NCI-H446 (cell line): Measurements from ENCODE around the gene USP47.
A peak's percentile ranks its signal among the peaks of the same experiment; 100 is the strongest.

ENCODE experiments used
- DNase-seq, 2 experiments: peaks; one replicate each; lab custom pipeline; 2025; lab: John Stamatoyannopoulos, UW

Gene USP47

DNA sequence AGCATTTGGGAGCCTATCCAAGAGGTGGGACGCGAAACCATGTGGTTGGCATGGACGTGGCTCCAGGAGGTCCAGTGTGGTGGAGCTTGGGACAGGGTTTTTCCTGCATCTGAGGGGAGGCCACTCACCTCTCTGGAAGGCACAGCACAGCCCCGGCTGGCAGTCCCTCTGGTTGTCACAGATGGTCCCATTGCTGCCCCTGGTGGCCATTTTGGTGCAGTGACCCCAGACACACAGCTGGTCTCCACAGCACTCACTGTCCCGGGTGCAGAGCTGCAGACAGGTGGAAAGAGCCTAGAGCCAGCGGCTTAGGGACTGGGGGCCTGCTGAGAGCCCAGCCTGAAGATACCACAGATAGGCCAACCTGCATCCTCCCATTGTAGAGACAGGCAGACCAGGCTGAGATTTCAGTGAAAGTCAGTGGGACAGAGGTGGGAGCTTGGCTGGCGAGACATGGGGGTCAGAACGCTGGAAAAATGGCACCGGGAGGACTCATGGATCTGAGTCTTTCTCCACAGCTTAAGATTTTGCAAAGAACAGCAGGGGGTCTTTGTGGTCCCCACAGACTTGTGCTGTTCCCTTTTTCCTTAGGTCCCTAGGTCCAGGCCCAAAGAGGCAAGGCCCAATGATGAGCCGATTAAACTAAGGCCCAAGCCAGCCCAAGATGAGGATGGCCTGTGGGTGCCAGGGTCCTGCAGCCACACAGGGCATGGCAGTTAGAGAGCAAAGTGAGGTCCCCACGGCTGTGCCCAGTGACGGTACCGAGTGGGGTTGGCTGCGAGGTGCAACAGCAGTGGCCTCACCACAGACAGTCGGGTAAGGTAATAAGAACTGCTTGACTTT is 125.3 kb downstream of the USP47 start:
- DNase-seq, result peak; percentile 27 to 77

GRCh38 chr11:11967669-11968510 is 126.1 kb downstream of the USP47 start:
- peak in 1 of 2 experiments; percentile 53 for DNase-seq

- DNase-seq, result peak; percentile 58 to 84
These were observed 126.9 kb downstream of the USP47 start for GRCh38 chr11:11968511-11969280.

GRCh38 chr11:11969380-11970215 is 127.8 kb downstream of the USP47 start:
- DNase-seq, result no peak

DNA sequence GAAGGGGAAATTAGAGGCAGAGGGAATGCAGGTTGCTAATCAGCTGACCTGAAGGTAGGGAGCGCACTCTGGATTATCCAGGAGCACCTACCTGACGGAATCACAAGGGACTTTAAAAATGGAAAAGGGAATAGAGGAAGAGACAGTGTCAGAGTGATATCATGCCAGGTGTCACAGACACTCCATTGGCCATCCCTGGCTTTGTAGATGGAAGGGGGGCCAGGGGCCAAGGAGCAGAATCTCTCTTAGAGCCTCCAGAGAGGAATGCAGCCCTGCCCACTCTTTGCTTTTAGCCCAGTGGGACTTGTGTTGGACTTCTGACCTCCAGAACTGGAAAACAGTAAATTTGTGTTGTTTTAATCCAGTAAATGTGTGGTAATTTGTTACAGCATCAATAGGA is 128.8 kb downstream of the USP47 start:
- no peak for DNase-seq

- DNase-seq, result peak; percentile 38 to 59
These were observed 130.3 kb downstream of the USP47 start for GRCh38 chr11:11971906-11972547.

DNA sequence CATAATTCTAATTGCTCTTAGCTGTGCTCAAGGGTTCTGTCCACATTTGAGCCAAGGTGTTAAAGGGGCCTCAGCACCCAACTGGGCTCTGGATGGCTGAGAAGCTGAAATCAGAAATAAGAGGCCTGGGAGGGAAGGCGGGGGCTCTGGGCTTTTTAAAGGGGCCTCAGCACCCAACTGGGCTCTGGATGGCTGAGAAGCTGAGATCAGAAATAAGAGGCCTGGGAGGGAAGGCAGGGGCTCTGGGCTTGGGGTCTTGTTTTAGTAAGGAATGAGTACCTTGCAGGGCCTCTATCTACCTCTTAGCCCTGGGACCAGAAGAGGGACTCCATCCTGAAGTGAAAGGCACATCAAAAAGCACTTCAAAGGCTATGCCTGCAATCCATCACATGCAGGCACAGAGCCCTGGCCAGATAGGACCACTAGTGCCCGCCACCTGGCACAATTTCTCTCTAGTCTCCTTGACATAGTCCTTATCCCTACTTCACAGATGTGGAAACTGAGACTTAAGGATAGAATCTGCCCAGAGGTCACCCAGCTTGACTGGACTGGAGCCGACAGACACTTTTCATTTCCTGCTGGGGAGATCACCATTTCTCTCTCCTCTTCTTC is 131.1 kb downstream of the USP47 start:
- no peak for DNase-seq

DNA sequence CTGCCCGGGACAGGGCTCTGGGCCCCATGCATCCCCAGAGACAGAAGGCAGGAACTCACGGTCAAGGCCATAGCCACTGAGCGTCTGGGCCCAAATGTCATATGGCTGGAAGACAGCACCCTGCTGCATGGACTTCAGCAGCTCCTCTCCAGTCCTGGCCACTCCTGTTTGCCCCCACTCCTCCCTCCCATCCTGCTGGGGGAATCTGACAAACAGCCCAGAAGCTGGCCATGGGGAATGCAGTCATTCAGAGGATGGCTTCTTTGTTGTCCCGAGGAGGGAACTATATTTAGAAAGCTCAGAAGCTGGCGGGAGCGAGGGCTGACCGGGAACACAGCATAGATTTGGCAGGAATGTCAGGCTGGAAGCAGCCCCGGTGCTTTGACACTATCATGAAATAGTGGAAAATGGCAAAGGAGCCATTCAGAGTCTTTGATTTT is 131.6 kb downstream of the USP47 start:
- peak in 1 of 2 experiments; percentile 77 for DNase-seq

- DNase-seq, result no peak
These were observed 132.1 kb downstream of the USP47 start for GRCh38 chr11:11973866-11974265.

DNA sequence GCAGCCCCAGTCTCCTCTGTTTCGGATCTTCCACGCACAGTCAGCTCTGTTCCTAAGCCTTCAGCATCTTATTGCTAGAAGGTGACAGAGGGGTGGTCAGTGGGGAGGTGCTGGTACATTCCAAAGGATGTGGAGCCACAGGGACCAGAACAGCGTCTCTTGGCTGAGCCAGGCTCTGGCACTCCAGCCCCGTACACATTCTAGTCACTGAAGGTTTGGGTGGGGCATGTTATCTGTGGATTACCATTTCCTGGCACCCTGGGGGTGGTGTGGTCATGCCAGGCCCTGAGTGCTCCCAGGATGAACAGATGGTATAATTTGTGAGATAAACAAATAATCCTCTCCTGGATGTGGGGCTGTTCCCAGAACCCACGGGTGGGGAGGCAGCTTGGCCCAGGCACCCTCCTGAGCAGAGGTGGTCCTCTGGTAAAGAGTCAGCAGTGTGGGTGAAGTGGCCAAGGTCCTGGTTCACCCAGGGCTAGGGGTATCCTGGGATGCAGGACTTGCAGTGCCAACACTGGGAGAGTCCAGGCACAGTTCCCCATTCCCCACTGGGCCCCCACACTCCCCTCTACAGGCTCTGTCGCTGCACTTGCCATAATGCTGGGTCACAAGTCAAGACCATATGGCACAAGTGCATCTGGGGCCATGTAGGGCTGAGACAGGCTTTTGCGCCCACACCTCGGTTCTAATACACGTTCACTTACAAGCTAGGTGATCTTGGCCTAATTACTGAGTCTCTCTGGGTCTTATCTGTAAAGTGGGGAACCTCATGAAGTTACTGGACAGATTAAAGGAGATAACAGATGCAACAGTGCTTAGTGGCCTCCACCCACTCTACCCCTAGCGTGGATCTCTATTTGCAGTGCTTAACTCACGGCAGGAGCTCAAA is 133.7 kb downstream of the USP47 start:
- peak; percentile 48 to 75 for DNase-seq

GRCh38 chr11:11976481-11977127 is 134.8 kb downstream of the USP47 start:
- DNase-seq, result peak in 1 of 2 experiments; percentile 58

DNA sequence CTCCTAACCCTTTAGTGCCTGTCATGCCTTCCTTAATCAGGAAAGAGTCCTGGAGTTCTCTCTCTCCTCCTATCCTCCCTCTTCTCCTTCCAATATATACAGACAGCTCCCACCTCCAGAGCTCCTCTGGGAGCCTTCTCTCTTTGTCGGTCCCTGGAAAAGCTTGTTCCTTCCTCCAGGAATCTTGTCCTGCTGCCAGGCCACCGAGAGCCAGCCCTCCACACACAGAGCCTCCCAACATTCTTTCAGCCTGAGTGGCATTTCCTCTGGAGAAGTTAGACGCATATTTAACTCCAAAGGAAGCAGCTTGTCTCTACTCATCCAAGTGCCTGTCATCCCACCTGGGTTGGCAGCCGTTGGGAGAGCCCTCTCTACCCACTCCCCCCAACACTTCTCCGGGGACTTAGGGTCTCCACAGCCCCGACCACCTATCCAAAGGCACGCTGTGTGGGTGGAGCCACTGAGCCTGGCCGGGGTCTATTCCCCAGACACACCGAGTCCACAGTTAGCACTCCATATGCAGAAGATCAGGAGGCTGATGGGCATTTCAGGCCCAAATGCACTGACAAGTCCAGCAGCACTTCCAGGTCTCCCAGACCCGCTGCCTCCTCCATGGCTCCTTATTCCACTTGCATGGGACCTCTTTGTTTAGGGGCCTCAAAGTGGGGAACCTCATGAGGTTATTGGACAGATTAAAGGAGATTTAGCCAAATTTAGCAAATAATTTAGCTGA is 135.6 kb downstream of the USP47 start:
- peak; percentile 46 to 77 for DNase-seq

DNA sequence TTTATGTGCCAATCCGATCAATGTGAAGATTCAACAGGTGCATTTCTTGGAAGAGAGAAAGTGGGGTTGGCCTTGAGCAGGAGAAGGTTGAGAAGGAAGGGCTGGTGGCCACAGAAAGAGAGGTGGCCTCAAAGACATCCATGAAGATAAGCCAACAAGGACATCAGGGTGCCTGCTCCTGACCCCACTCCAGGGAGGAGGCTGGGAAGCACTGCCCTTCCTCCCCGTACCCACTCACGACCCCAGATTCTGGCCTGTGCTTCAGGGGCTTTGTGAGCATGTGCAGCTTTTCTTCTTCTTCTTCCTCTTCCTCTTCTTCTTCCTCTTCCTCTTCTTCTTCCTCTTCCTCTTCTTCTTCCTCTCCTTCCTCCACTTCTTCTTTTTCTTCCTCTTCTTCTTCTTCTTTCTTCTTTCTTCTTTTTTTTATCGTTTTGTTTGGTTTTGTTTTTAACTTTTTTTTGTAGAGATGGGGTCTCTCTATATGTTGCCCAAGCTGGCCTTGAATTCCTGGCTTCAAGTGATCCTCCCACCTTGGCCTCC is 136.4 kb downstream of the USP47 start:
- DNase-seq, result no peak

DNA sequence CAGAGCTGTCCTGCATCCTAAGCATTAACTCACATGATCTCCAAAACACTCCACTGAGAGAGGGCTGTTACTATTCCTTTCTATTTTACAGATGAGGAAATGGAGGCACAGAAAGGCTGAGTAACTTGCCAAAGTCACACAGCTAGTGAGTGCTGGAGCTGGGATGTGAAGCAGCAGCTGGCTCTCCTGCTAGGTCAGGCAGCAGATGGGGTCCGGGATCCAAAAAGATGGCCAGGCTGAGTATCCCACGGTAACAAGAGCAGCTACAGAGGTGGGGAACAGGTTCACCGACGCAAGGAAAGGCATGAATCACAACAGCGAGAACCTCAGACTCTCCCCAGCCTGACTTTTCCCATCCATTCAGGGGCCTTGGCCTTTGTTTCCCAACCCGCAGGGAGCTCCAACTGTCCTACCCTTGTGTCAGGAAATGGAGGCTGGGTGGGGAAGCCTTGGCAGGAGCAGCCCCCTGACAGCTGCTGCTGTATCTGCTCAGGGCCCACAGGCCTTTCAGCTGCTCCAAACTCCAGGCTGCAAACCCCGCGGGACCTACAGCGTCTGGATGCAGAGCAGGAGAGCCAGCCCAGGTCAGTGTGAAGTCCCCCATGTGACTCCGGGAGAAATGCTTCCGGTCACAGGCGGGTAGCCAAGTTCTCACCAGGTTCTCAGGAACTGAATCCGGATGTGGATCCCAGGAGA is 137.2 kb downstream of the USP47 start:
- DNase-seq, result peak; percentile 86 to 94

DNA sequence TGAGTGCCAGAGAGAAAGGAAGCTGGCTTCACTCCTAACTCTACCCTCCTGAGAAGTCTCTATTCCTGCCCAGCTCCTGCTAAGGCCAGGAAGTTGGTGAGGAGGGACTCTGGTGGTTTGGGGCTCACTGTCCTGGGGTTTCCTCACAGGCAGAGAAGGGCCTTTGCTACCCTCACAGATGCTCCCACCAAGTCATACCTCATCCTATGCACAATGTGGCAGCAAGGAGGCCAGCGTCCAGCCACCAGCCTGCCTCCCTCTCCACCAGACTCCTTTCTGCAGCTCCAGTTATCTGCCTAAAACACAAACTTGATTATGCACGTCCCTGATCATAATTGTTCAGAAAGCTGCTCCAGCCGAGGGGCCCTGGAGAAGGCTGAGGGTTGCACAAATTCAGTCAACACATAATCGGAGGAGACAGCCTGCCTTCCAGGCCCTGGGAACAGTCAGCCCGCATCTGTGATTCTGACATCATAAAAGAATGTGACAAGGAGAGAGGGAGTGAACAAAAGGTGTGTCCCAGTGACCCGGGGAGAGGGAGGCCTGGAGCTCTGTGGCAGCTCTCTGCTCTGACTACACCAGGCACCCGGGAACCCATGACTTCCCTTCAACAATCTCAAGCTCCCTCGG is 137.8 kb downstream of the USP47 start:
- peak in 1 of 2 experiments; percentile 34 for DNase-seq

DNA sequence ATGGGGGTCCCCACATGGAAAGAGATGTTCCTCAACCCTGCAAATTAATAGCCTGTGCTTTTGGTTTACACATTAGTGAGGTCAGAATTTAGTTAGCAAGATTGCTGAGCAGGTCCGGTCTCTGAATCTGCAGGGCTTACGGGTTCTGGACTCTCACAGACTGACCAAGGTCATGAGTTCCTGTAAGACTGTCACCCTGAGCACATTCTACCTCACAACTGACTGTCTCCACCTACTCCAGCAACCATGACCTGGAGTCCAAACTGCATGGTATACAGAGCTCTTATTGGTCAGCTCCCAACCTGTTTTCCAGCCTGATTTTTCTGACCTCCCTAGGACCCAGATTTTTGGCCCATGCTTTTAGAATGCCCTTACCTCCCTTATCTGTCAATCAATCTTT is 138.4 kb downstream of the USP47 start:
- DNase-seq, result no peak
